GM23248 (cell line): ENCODE data around the gene ENO4. TPM values are rescaled to one million over a fixed set of nuclear protein-coding genes. Genes with fewer than 3 reads are reported as not detected.

Source experiments
- DNase-seq: peaks from one replicate; pipeline ENCODE4 v3.0.0-alpha.2; 2015
- H2AFZ ChIP-seq: fragments of 200-600 bp; sonication (generic); 2 replicates; pipeline ENCODE4 v1.6.1; 2016; ENCODE audit warnings: antibody characterized with exemption
- H3F3A ChIP-seq: fragments of 200-600 bp; sonication (generic); 2 replicates; pipeline ENCODE4 v1.6.1; 2016; ENCODE audit warnings: mild to moderate bottlenecking, antibody characterized with exemption, mixed run types; ENCODE audit not compliant: insufficient read depth
- H3K27ac ChIP-seq: fragments of 200-600 bp; sonication (generic); 2 replicates; pipeline ENCODE4 v1.5.1; 2016; ENCODE audit warnings: mild to moderate bottlenecking
- H3K27me3 ChIP-seq: fragments of 200-600 bp; sonication (generic); replicated peaks from 2 replicates; pipeline ENCODE4 v1.6.1; 2016; ENCODE audit warnings: mild to moderate bottlenecking; ENCODE audit not compliant: insufficient read depth
- H3K36me3 ChIP-seq: fragments of 200-600 bp; sonication (generic); 2 replicates; pipeline ENCODE4 v1.6.1; 2016; ENCODE audit warnings: low read depth, mild to moderate bottlenecking
- H3K4me1 ChIP-seq: fragments of 200-600 bp; sonication (generic); 2 replicates; pipeline ENCODE4 v1.6.1; 2016; ENCODE audit warnings: mild to moderate bottlenecking; ENCODE audit not compliant: insufficient read depth
- H3K4me2 ChIP-seq: fragments of 200-600 bp; sonication (generic); one replicate; pipeline ENCODE4 v1.6.1; 2016; ENCODE audit warnings: mild to moderate bottlenecking; ENCODE audit not compliant: unreplicated experiment
- H3K4me3 ChIP-seq: fragments of 200-600 bp; sonication (generic); 2 replicates; pipeline ENCODE4 v1.5.1; 2016; ENCODE audit warnings: mild to moderate bottlenecking
- H3K79me2 ChIP-seq: fragments of 200-600 bp; sonication (generic); 2 replicates; pipeline ENCODE4 v1.6.1; 2016; ENCODE audit warnings: mild to moderate bottlenecking; ENCODE audit not compliant: insufficient read depth
- H3K9ac ChIP-seq: fragments of 200-600 bp; sonication (generic); 2 replicates; pipeline ENCODE4 v1.6.1; 2016; ENCODE audit warnings: mild to moderate bottlenecking
- H3K9me2 ChIP-seq: fragments of 200-600 bp; sonication (generic); 2 replicates; pipeline ENCODE4 v1.6.1; 2016; ENCODE audit warnings: mixed run types, mild to moderate bottlenecking, moderate library complexity; ENCODE audit not compliant: insufficient read depth
- H3K9me3 ChIP-seq: fragments of 200-600 bp; sonication (generic); one replicate; pipeline ENCODE4 v1.6.1; 2017; ENCODE audit warnings: low read depth
- H4K20me1 ChIP-seq: fragments of 200-600 bp; sonication (generic); 2 replicates; pipeline ENCODE4 v1.6.0; 2016; ENCODE audit not compliant: insufficient read depth
- EZH2 ChIP-seq: fragments of 200-600 bp; sonication (generic); IDR thresholded peaks from 2 replicates; pipeline ENCODE4 v1.6.1; 2018; ENCODE audit warnings: antibody characterized with exemption, mild to moderate bottlenecking; ENCODE audit not compliant: insufficient read depth, poor library complexity, severe bottlenecking
- EZH2phosphoT487 ChIP-seq: fragments of 200-600 bp; sonication (generic); IDR thresholded peaks from 2 replicates; pipeline ENCODE4 v1.6.1; 2018; ENCODE audit warnings: antibody characterized with exemption, moderate library complexity, mild to moderate bottlenecking, low read depth; ENCODE audit not compliant: insufficient read depth
- WGBS, 2 experiments: methylation state at CpG; one replicate each; pipeline ENCODE4 v1.1.6; 2015 to 2017; ENCODE audit warnings: low lambda C conversion rate in 2 of 2, low coverage in 1 of 2; ENCODE audit errors: missing lambda C conversion rate in 2 of 2; 5-methylcytosine and 5-hydroxymethylcytosine counted together
- in situ Hi-C: fragments of 300-500 bp; cut with MboI; formaldehyde crosslinking; loops from 2 replicates; pipeline ENCODE4 v1.15.0; 2020
- polyA plus RNA-seq: library from polyadenylated mRNA; unstranded; fragments of >200 nt; fragmentation: Nextera tagmentation; extraction: Ambion mirVana; gene quantifications from 2 replicates; pipeline ENCODE4 v1.2.1, GENCODE V29; 2016
- total RNA-seq: library from RNA; depleted of rRNA; stranded (reverse); fragments of >200 nt; shearing (Covaris generic); gene quantifications from 2 replicates; pipeline ENCODE4 v1.2.3, GENCODE V29; 2014

The ENO4 gene
- total and polyA plus RNA-seq, 2 experiments from 2014 or later = 0.11 to 0.35 TPM

GRCh38 chr10:116817178-116817577, 32.1 kb upstream of the ENO4 start:
- Histone ChIP-seq H3K27me3 (0 out of 2 replicates have a peak, but pooled peaks cover 3% of the 10 kb centered on the region), H3K9me3 (no peaks in the 10 kb centered on the region), H3K4me2 (no peak overlapping the region), H2AFZ (no peak overlapping the region), H4K20me1 (no peaks in the 10 kb centered on the region), H3K9ac (no peak overlapping the region), H3K27ac (no peak overlapping the region), H3K4me3 (no peak overlapping the region), H3K4me1 (peaks cover 9% of the 10 kb centered on the region), H3K36me3 (no peaks in the 10 kb centered on the region), H3F3A (no peaks in the 10 kb centered on the region), H3K9me2 (no peaks in the 10 kb centered on the region), H3K79me2 (no peaks in the 10 kb centered on the region)
- no peak for DNase-seq
- 59 to 63% methylated on average over 10 of the region's 10 CpGs for WGBS, 2 experiments
- in situ Hi-C loops = no loop called here
- TF ChIP-seq EZH2 (no peak), EZH2phosphoT487 (no peak)

GRCh38 chr10:116817780-116818343, 31.4 kb upstream of the ENO4 start:
- WGBS, 2 experiments = 61 to 63% methylated on average over 8 of the region's 8 CpGs
- H3K9me2 ChIP-seq = no peaks in the 10 kb centered on the region
- H3F3A ChIP-seq = no peaks in the 10 kb centered on the region
- no peaks in the 10 kb centered on the region for H4K20me1 ChIP-seq
- no peak for DNase-seq
- no peaks in the 10 kb centered on the region for H3K36me3 ChIP-seq
- TF ChIP-seq EZH2 (no peak), EZH2phosphoT487 (no peak)
- no peak overlapping the region for H3K4me3 ChIP-seq
- H3K4me1 ChIP-seq = peaks cover 9% of the 10 kb centered on the region
- in situ Hi-C loops = no loop called here
- no peak overlapping the region for H3K9ac ChIP-seq
- H3K27ac ChIP-seq = no peak overlapping the region
- H3K4me2 ChIP-seq = no peak overlapping the region
- no peaks in the 10 kb centered on the region for H3K79me2 ChIP-seq
- no peak overlapping the region for H2AFZ ChIP-seq
- H3K9me3 ChIP-seq = no peaks in the 10 kb centered on the region
- H3K27me3 ChIP-seq = 0 out of 2 replicates have a peak, but pooled peaks cover 3% of the 10 kb centered on the region

GRCh38 chr10:116819999-116820677, 29.2 kb upstream of the ENO4 start:
- Histone ChIP-seq H4K20me1 (no peaks in the 10 kb centered on the region), H3K4me1 (peaks cover 9% of the 10 kb centered on the region), H3K27me3 (0 out of 2 replicates have a peak, but pooled peaks cover 3% of the 10 kb centered on the region), H2AFZ (no peak overlapping the region), H3K79me2 (no peaks in the 10 kb centered on the region), H3F3A (no peaks in the 10 kb centered on the region), H3K4me3 (no peak overlapping the region), H3K27ac (no peak overlapping the region), H3K9me3 (no peaks in the 10 kb centered on the region), H3K4me2 (no peak overlapping the region), H3K9me2 (no peaks in the 10 kb centered on the region), H3K36me3 (no peaks in the 10 kb centered on the region), H3K9ac (no peak overlapping the region)
- in situ Hi-C loops = no loop called here
- TF ChIP-seq EZH2 (no peak), EZH2phosphoT487 (no peak)
- DNase-seq = no peak
- 62 to 70% methylated on average over 6 of the region's 6 CpGs for WGBS, 2 experiments

GRCh38 chr10:116825901-116826300, 23.4 kb upstream of the ENO4 start:
- Histone ChIP-seq H3F3A (no peaks in the 10 kb centered on the region), H3K4me1 (peaks cover 8% of the 10 kb centered on the region; the same call in 1 of the 2 replicates), H3K27ac (no peak overlapping the region), H3K9me3 (no peaks in the 10 kb centered on the region), H3K9ac (no peak overlapping the region), H3K27me3 (no peaks in the 10 kb centered on the region), H4K20me1 (no peaks in the 10 kb centered on the region), H3K4me3 (no peak overlapping the region), H2AFZ (no peak overlapping the region), H3K4me2 (no peak overlapping the region), H3K79me2 (no peaks in the 10 kb centered on the region), H3K9me2 (no peaks in the 10 kb centered on the region), H3K36me3 (no peaks in the 10 kb centered on the region)
- no peak for DNase-seq
- TF ChIP-seq EZH2phosphoT487 = no peak
- TF ChIP-seq EZH2 = no peak
- 65 to 67% methylated on average over 6 to 7 of the region's 7 CpGs for WGBS, 2 experiments
- in situ Hi-C loops = no loop called here
